WTC11 (cell line): ENCODE data around the gene ARHGEF19. TPM values are rescaled to one million over a fixed set of nuclear protein-coding genes. Genes with fewer than 3 reads are reported as not detected.

Experiments used
- ATAC-seq: fragments of 200-7000 bp; cut with Tn5 transposase; 2 replicates; pipeline ENCODE4 v1.10.0; 2021; ENCODE audit warnings: mild to moderate bottlenecking, moderate library complexity
- CTCF ChIA-PET: fragments of 300-600 bp; sonication (Branson Sonifier 250); formaldehyde crosslinking; loops from one replicate; lab custom pipeline; 2021; ENCODE audit warnings: antibody characterized with exemption; lab: Charles Lee
- POLR2A ChIA-PET: fragments of 350-600 bp; sonication (Branson Sonifier 250); formaldehyde crosslinking; loops from one replicate; lab custom pipeline; 2021; ENCODE audit warnings: antibody characterized with exemption; lab: Charles Lee
- DNase-seq: peaks from one replicate; pipeline ENCODE4 v3.0.0; 2021; ENCODE audit warnings: low spot score
- H3K27ac Mint-ChIP-seq: 2 replicates; pipeline ENCODE4 v1.8.0; 2021; ENCODE audit warnings: mixed read lengths
- H3K27me3 Mint-ChIP-seq: 2 replicates; pipeline ENCODE4 v1.8.0; 2021; ENCODE audit warnings: low read depth, mild to moderate bottlenecking, moderate library complexity, mixed read lengths
- H3K36me3 Mint-ChIP-seq: 2 replicates; pipeline ENCODE4 v1.8.0; 2021; ENCODE audit warnings: mixed read lengths
- H3K4me1 Mint-ChIP-seq: 2 replicates; pipeline ENCODE4 v1.8.0; 2022; ENCODE audit warnings: mixed read lengths
- H3K4me3 Mint-ChIP-seq: 2 replicates; pipeline ENCODE4 v1.8.0; 2021; ENCODE audit warnings: mild to moderate bottlenecking, moderate library complexity, mixed read lengths
- H3K9me3 Mint-ChIP-seq: 2 replicates; pipeline ENCODE4 v1.8.0; 2021; ENCODE audit warnings: mixed read lengths
- ARID4B ChIP-seq: sonication (generic); formaldehyde crosslinking; IDR thresholded peaks from 2 replicates; pipeline ENCODE4 v1.8.0; 2023; ENCODE audit warnings: missing genetic modification reagents, mild to moderate bottlenecking, borderline replicate concordance
- E2F5 ChIP-seq: sonication (generic); formaldehyde crosslinking; IDR thresholded peaks from 2 replicates; pipeline ENCODE4 v1.8.1; 2022; ENCODE audit warnings: mild to moderate bottlenecking, moderate library complexity, missing genetic modification reagents
- EMX1 ChIP-seq: fragments of 250-450 bp; sonication (Bioruptor Pico); IDR thresholded peaks from 2 replicates; pipeline ENCODE4 v1.8.0; 2021; ENCODE audit warnings: mild to moderate bottlenecking
- ESRRA ChIP-seq: sonication (generic); formaldehyde crosslinking; IDR thresholded peaks from 2 replicates; pipeline ENCODE4 v1.8.1; 2022; ENCODE audit warnings: mild to moderate bottlenecking, missing genetic modification reagents, borderline replicate concordance
- FOXK1 ChIP-seq: sonication (generic); formaldehyde crosslinking; IDR thresholded peaks from 2 replicates; pipeline ENCODE4 v1.8.0; 2022; ENCODE audit warnings: mild to moderate bottlenecking, moderate library complexity, missing genetic modification reagents
- FOXP1 ChIP-seq: sonication (generic); formaldehyde crosslinking; IDR thresholded peaks from 2 replicates; pipeline ENCODE4 v1.8.0; 2022; ENCODE audit warnings: missing genetic modification reagents, mild to moderate bottlenecking, moderate library complexity, borderline replicate concordance
- GRHL2 ChIP-seq: fragments of 250-450 bp; sonication (Bioruptor Pico); IDR thresholded peaks from 2 replicates; pipeline ENCODE4 v1.8.0; 2022; ENCODE audit warnings: mild to moderate bottlenecking, moderate library complexity; ENCODE audit not compliant: insufficient replicate concordance, severe bottlenecking
- HMGXB4 ChIP-seq: sonication (generic); formaldehyde crosslinking; IDR thresholded peaks from 2 replicates; pipeline ENCODE4 v1.8.1; 2023; ENCODE audit warnings: mild to moderate bottlenecking, moderate library complexity, missing genetic modification reagents
- KAT7 ChIP-seq: sonication (generic); formaldehyde crosslinking; IDR thresholded peaks from 2 replicates; pipeline ENCODE4 v1.8.1; 2023; ENCODE audit warnings: missing genetic modification reagents, mild to moderate bottlenecking, borderline replicate concordance
- PRDM15 ChIP-seq: sonication (generic); formaldehyde crosslinking; IDR thresholded peaks from 2 replicates; pipeline ENCODE4 v1.8.0; 2022; ENCODE audit warnings: missing genetic modification reagents
- TCF7 ChIP-seq: sonication (generic); formaldehyde crosslinking; IDR thresholded peaks from 2 replicates; pipeline ENCODE4 v1.8.0; 2022; ENCODE audit warnings: mild to moderate bottlenecking, low read depth, missing genetic modification reagents, moderate library complexity
- ZNF232 ChIP-seq: sonication (generic); formaldehyde crosslinking; IDR thresholded peaks from 2 replicates; pipeline ENCODE4 v1.8.0; 2022; ENCODE audit warnings: mild to moderate bottlenecking, missing genetic modification reagents
- ZNF263 ChIP-seq: sonication (generic); formaldehyde crosslinking; IDR thresholded peaks from 2 replicates; pipeline ENCODE4 v1.8.1; 2022; ENCODE audit warnings: low read depth, mild to moderate bottlenecking, moderate library complexity, missing genetic modification reagents
- ZNF317 ChIP-seq: sonication (generic); formaldehyde crosslinking; IDR thresholded peaks from 2 replicates; pipeline ENCODE4 v1.8.1; 2023; ENCODE audit warnings: low read depth, mild to moderate bottlenecking, moderate library complexity, missing genetic modification reagents, borderline replicate concordance
- ZNF416 ChIP-seq: fragments of 250-450 bp; sonication (Bioruptor Pico); IDR thresholded peaks from 2 replicates; pipeline ENCODE4 v1.9.0; 2021; ENCODE audit warnings: mild to moderate bottlenecking, inconsistent platforms
- total RNA-seq: library from RNA; stranded (reverse); gene quantifications from 3 replicates; pipeline ENCODE4 v1.2.3, GENCODE V29; 2021
- TF ChIP-seq, protein P1 (sequence below): sonication (generic); formaldehyde crosslinking; IDR thresholded peaks from 2 replicates; pipeline ENCODE4 v1.8.0; 2022; ENCODE audit warnings: mild to moderate bottlenecking, missing genetic modification reagents

The ARHGEF19 gene
- total RNA-seq, 1 experiment from 2014 or later = 53.1 TPM

DNA sequence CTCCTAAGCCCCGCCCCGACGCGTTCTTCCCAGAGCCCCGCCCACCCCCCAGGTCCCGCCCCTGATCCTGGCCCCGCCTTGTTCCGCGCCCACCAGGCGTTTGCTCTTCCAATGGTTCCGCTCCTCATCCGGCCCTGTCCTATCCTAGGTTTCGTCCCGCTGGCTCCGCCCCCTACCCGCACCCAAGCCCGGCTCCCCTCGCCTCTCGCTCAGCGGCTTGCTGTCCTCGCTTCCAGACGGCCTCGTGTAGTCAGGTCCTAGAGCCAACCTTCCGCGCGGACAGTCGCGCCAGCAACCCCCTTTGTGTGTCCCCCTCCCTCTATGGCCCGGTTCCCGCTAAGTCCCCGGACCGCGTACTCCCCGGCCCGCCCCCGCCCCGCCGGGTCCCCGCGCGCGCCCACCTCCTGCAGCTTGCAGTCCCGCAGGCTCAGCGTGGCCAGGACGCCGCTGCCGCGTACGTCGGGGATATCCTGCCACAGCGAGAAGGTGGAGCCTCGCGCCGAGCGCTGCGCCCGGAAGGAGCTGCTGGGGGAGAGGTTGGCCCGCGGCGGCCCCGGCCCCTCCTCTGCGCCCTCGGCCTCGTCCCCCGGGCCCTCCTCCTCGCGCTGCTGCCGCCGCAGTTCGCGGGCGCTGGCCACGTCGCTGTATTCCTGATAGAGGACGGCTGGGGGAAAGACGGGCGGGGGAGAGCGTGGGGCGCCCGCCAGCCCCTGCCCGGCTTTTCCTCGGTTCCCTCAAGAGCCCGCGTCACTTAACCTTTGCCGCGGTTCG is 5.7 kb downstream of the ARHGEF19 start (continued):
- TF ChIP-seq EMX1 (no peak), ZNF317 (0 out of 2 replicates have a peak, but pooled peaks have one; percentile 20), PRDM15 (CRISPR knock-in tag) (no peak), ARID4B (peak; percentile 37; the same call in 1 of the 2 replicates), FOXP1 (no peak; the same call in 1 of the 2 replicates), ZNF263 (peak; percentile 60; the same call in 1 of the 2 replicates), HMGXB4 (peak; percentile 59), ZNF232 (peak; percentile 80; the same call in 1 of the 2 replicates), GRHL2 (CRISPR knock-in tag) (no peak), E2F5 (CRISPR knock-in tag) (peak; percentile 83; the same call in 1 of the 2 replicates)
- TF ChIP-seq, protein P1, sequence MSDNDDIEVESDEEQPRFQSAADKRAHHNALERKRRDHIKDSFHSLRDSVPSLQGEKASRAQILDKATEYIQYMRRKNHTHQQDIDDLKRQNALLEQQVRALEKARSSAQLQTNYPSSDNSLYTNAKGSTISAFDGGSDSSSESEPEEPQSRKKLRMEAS = peak; percentile 56; the same call in 1 of the 2 replicates

- Mint-ChIP-seq H3K27me3 (no peaks in the 10 kb centered on the region), H3K27ac (no peak overlapping the region), H3K36me3 (peaks cover 22% of the 10 kb centered on the region), H3K4me1 (peaks cover 28% of the 10 kb centered on the region), H3K9me3 (no peaks in the 10 kb centered on the region), H3K4me3 (peak overlapping the region; percentile 89)
- ATAC-seq (peak; percentile 8), DNase-seq (no peak)
- ChIA-PET CTCF (interaction anchor here (0.8 to 3.5 kb wide), 5 partner anchors 11 to 127 kb away, joined by 3 to 25 read pairs (median 6); no protein-coding TSS in a partner anchor), POLR2A (interaction anchor here (0.6 to 3.3 kb wide), 7 partner anchors 10 to 117 kb away, joined by 3 to 13 read pairs (median 4); partner anchors contain the start of gene CPLANE2)
- TF ChIP-seq KAT7 (CRISPR knock-in tag) (no peak), FOXP1 (no peak), HMGXB4 (no peak), PRDM15 (CRISPR knock-in tag) (no peak), TCF7 (no peak), ESRRA (CRISPR knock-in tag) (peak; percentile 12; the same call in 1 of the 2 replicates), ZNF416 (CRISPR knock-in tag) (peak; percentile 62; the same call in 1 of the 2 replicates), FOXK1 (CRISPR knock-in tag) (no peak)
Measured at GRCh38 chr1:16205891-16206546, 6.4 kb downstream of the ARHGEF19 start.
